ENCODE results near the gene NCK1.

The NCK1 gene

DNA sequence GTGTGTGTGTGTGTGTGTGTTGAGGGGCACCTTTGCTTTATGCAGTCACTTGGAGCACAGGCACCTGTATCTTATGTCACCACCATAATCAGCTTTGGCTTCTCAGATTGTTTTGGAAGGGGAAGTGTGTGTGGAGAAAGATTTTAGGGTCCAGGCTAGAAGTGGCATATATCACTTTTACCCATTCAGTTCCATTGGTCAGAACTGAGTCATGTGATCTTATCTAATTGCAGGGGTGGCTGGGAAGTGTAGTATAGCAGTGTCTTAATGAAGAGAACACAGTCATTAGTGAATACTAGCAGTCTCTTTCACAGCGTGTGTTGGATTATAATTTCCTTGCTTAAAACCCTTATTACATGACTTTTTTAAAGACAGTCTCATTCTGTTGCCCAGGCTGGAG, 20.6 kb downstream of the NCK1 start:
- DNase-seq: no peak
- H3K27ac ChIP-seq: no peak overlapping the region

DNA sequence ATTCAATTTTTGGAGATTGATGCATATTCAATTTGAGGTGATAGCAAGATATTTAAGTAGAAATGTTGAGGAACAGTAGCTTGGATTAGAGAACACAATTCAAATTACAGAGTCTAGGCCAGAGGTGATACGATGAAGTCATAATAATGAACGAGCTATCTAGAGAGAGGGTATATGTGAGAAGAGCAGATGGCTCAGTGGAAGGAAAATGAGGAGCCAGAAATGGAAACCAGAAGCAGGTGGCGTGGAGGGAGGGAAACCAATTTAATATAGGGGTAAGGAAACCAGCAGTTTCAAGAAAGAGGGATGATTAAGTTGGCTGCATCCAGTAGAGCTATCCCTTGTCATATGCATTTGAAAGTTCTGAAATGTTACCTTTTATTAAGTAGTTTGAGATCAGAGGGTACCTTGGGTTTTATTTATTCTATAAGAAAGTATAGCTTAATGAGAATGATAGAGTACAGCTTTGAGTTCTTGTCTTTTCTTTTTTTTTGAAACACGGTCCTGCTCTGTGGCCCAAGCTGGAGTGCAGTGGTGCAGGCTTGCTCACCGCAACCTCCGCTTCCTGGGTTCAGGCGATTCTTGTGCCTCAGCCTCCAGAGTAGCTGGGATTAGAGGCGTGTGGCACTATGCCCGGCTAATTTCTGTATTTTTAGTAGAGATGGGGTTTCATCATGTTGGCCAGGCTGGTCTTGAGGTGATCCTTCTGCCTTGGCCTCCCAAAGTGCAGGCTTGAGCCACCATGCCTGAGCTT, 22.1 kb downstream of the NCK1 start:
- no peak overlapping the region for H3K4me3 ChIP-seq (ENCODE audit: low read depth, low read length)
- no peaks in the 10 kb centered on the region for H3K9me3 ChIP-seq (ENCODE audit: severe bottlenecking)
- no peak for DNase-seq
- TF ChIP-seq, protein P1, sequence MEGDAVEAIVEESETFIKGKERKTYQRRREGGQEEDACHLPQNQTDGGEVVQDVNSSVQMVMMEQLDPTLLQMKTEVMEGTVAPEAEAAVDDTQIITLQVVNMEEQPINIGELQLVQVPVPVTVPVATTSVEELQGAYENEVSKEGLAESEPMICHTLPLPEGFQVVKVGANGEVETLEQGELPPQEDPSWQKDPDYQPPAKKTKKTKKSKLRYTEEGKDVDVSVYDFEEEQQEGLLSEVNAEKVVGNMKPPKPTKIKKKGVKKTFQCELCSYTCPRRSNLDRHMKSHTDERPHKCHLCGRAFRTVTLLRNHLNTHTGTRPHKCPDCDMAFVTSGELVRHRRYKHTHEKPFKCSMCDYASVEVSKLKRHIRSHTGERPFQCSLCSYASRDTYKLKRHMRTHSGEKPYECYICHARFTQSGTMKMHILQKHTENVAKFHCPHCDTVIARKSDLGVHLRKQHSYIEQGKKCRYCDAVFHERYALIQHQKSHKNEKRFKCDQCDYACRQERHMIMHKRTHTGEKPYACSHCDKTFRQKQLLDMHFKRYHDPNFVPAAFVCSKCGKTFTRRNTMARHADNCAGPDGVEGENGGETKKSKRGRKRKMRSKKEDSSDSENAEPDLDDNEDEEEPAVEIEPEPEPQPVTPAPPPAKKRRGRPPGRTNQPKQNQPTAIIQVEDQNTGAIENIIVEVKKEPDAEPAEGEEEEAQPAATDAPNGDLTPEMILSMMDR (IDR thresholded peaks at IDR 0.05; ENCODE audit: low read depth, low read length): no peak
- no peaks in the 10 kb centered on the region for H3K36me3 ChIP-seq
- no peak overlapping the region for H3K27ac ChIP-seq
- H3K27me3 ChIP-seq (ENCODE audit: insufficient read depth, low read depth, severe bottlenecking): no peaks in the 10 kb centered on the region

More for the DNA sequence above, 20.6 kb downstream of the NCK1 start:
- Histone ChIP-seq H3K27me3 (ENCODE audit: insufficient read depth, low read depth, severe bottlenecking) (no peaks in the 10 kb centered on the region), H3K9me3 (ENCODE audit: severe bottlenecking) (no peaks in the 10 kb centered on the region), H3K4me3 (ENCODE audit: low read depth, low read length) (no peak overlapping the region), H3K36me3 (no peaks in the 10 kb centered on the region)
- TF ChIP-seq, protein P1 (IDR thresholded peaks at IDR 0.05; ENCODE audit: low read depth, low read length): no peak

DNA sequence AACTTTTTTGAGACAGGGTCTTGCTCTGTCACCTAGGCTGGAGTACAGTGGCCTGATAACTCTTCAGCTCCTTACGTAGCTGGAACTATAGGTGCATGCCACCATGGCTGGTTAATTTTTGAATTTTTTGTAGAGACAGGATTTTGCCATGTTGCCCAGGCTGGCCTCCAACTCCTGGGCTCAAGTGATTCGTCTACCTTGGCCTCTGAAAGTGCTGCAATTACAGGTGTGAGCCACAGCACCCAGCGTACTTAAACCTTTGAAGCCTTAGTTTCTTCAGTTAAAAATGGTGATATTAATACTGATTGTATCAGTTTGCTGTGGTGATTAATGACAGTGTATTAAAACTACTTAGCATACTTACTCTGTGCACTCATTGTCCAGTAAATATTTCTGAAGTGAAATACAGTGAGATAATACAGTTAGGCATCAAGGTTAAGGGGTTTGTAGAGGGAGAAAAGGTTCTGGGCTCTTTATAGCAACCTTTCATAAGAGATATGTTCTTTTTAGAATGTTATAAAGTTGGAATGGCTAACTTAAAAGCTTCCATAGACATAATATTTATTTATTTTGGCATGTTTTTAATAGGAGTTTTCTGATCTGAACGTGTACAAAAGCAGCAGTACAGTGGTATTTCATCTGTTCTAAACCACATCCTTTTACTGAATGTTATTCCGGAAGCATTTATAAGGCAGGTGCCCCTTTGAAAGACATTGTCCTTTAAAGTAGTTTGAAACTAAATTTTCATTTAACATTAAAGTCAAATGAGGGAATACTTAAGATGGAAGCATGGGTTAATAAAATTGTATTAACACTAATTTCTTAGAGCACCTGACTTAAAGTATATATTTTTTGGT, 23.6 kb downstream of the NCK1 start:
- H3K27me3 ChIP-seq (ENCODE audit: insufficient read depth, low read depth, severe bottlenecking): no peaks in the 10 kb centered on the region
- no peaks in the 10 kb centered on the region for H3K36me3 ChIP-seq
- H3K4me3 ChIP-seq (ENCODE audit: low read depth, low read length): no peak overlapping the region
- H3K9me3 ChIP-seq (ENCODE audit: severe bottlenecking): no peaks in the 10 kb centered on the region
- H3K27ac ChIP-seq: no peak overlapping the region
- TF ChIP-seq, protein P1 (IDR thresholded peaks at IDR 0.05; ENCODE audit: low read depth, low read length): no peak
- no peak for DNase-seq

GRCh38 chr3:136889947-136890346, 27.9 kb downstream of the NCK1 start:
- no peak for DNase-seq
- Histone ChIP-seq H3K4me3 (ENCODE audit: low read depth, low read length) (no peak overlapping the region), H3K27ac (no peak overlapping the region), H3K27me3 (ENCODE audit: insufficient read depth, low read depth, severe bottlenecking) (no peaks in the 10 kb centered on the region), H3K36me3 (no peaks in the 10 kb centered on the region), H3K9me3 (ENCODE audit: severe bottlenecking) (peaks cover 2% of the 10 kb centered on the region)
- TF ChIP-seq, protein P1 (IDR thresholded peaks at IDR 0.05; ENCODE audit: low read depth, low read length): no peak

DNA sequence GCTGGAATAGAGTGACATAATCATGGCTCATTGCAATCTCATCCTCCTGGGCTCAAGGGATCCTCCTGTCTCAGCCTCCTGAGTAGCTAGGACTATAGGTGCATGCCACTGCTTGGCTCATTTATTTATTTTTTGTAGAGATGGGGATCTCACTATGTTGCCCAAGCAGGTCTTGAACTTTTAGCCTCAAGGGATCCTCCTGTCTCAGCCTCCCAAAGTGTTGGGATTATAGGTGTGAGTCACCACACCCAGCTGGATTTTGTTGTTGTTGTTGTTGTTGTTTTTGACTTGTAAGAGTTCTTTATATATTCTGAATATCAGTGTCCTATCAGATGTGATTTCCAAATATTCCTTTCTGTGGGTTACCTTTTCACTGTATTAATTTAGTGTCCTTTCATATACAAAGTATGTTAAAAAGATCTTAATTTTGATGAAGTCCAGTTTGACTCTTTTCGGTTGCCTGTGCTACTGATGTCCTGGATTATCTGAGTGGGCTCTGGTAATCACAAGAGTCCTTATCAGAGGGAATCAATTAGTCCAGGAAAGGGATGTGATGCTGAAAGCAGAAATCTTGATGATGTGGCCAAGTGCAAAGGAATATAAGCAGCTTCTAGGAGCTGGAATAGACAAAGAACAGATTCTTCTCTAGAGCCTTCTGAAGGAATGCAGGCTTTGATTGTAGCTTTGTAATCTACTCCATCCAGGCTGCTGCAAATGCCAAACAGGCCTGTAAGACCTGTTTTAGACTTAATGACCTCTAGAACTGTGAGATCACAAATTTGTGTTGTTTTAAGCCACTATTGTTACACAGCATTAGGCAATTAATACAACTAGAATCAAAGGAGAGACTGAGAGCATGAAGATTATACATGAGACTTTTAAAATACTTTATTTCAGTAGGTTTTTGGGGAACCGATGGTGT, 30.2 kb downstream of the NCK1 start:
- H3K27me3 ChIP-seq (ENCODE audit: insufficient read depth, low read depth, severe bottlenecking): no peaks in the 10 kb centered on the region
- TF ChIP-seq, protein P1 (IDR thresholded peaks at IDR 0.05; ENCODE audit: low read depth, low read length): no peak
- H3K27ac ChIP-seq: no peak overlapping the region
- H3K4me3 ChIP-seq (ENCODE audit: low read depth, low read length): no peak overlapping the region
- H3K36me3 ChIP-seq: peaks cover 3% of the 10 kb centered on the region; the same call in 1 of the 2 replicates
- peaks cover 2% of the 10 kb centered on the region for H3K9me3 ChIP-seq (ENCODE audit: severe bottlenecking)
- DNase-seq: no peak
